Measurements from ENCODE around the gene ATP5ME. TPM values are rescaled to one million over a fixed set of nuclear protein-coding genes. Genes with fewer than 3 reads are reported as not detected.

Gene ATP5ME
- total RNA-seq, 2 donors from 2014 or later, result 416 to 553 TPM

- Histone ChIP-seq H3K4me3 (no peak within 1 kb of the TSS), H3K27me3 (no peaks in the 10 kb centered on the region), H3K27ac (no peak within 1 kb of the TSS), H3K36me3 (no peaks in the 10 kb centered on the region), H3K9ac (ENCODE audit: low read depth in 2 of 2, low read length in 2 of 2) (no peak within 1 kb of the TSS), H3K4me1 (no peaks in the 10 kb centered on the region), H3K9me3 (no peaks in the 10 kb centered on the region)
- TF ChIP-seq CTCF (IDR thresholded peaks at IDR 0.05), result no peak
- intact Hi-C loops (cut with DNase I), result no loop called here
- DNase-seq, result no peak
Measured at GRCh38 chr4:624705-625590, 49.1 kb downstream of the ATP5ME start, which contains the start of gene PDE6B. PDE6B (plus strand) TSS chr4:625573; CDS start chr4:625627, 54 bp downstream.

GRCh38 chr4:623914-624566, 50.0 kb downstream of the ATP5ME start:
- Histone ChIP-seq H3K27ac (no peak overlapping the region), H3K27me3 (no peaks in the 10 kb centered on the region), H3K4me3 (no peak overlapping the region), H3K4me1 (no peaks in the 10 kb centered on the region), H3K9ac (ENCODE audit: low read depth in 2 of 2, low read length in 2 of 2) (no peak overlapping the region), H3K9me3 (no peaks in the 10 kb centered on the region), H3K36me3 (no peaks in the 10 kb centered on the region)
- no peak for TF ChIP-seq CTCF (IDR thresholded peaks at IDR 0.05)
- DNase-seq, result no peak
- intact Hi-C loops (cut with DNase I), result no loop called here

- no peak overlapping the region for H3K27ac ChIP-seq
- no peak for TF ChIP-seq CTCF (IDR thresholded peaks at IDR 0.05)
- no peak overlapping the region for H3K9ac ChIP-seq (ENCODE audit: low read depth in 2 of 2, low read length in 2 of 2)
- no peak for DNase-seq
- no peaks in the 10 kb centered on the region for H3K36me3 ChIP-seq
- no peaks in the 10 kb centered on the region for H3K4me1 ChIP-seq
- H3K4me3 ChIP-seq, result no peak overlapping the region
- no peaks in the 10 kb centered on the region for H3K9me3 ChIP-seq
- intact Hi-C loops (cut with DNase I), result no loop called here
- no peaks in the 10 kb centered on the region for H3K27me3 ChIP-seq
Measured at GRCh38 chr4:622996-623913, 50.8 kb downstream of the ATP5ME start.

Other genes with a start within 250 kb of the ATP5ME start
- 10 to 100 TPM; 20.9 to 24.3 TPM for gene ZNF721, start 175.1 kb downstream of the ATP5ME start, total RNA-seq
- 10 to 100 TPM; 44.8 to 45.3 TPM for gene PIGG, start 175.1 kb downstream of the ATP5ME start, total RNA-seq
- gene TMEM271, start 98.0 kb downstream of the ATP5ME start, total RNA-seq, result not detected
- gene PDE6B, start 48.7 kb downstream of the ATP5ME start, total RNA-seq, result 1 to 10 TPM; 1.2 to 2.3 TPM
- gene MYL5, start 266 bp upstream of the ATP5ME start, total RNA-seq, result 10 to 100 TPM; 17.3 to 53.6 TPM
- gene SLC49A3, start 14.9 kb upstream of the ATP5ME start, total RNA-seq, result 1 to 10 TPM; 7.1 to 8.4 TPM
- gene PCGF3, start 31.6 kb upstream of the ATP5ME start, total RNA-seq, result 10 to 100 TPM; 50.8 to 53.2 TPM
- gene CPLX1, start 151.9 kb upstream of the ATP5ME start, total RNA-seq, result 10 to 100 TPM in 1 of 2 donors, 1 to 10 TPM in 1; 2.7 to 16.5 TPM

All from colonic mucosa (tissue), 4 donors.